SU-DHL-6 (cell line): Measurements from ENCODE around the gene WSB2.
A peak's percentile ranks its signal among the peaks of the same experiment; 100 is the strongest.

Experiments used
- H2AFZ ChIP-seq: fragments of 200-600 bp; sonication (generic); 2 replicates; pipeline ENCODE4 v1.6.1; 2014; ENCODE audit warnings: low read depth, mild to moderate bottlenecking, moderate library complexity, mixed read lengths, antibody characterized with exemption, low read length; ENCODE audit not compliant: severe bottlenecking
- H3F3A ChIP-seq: fragments of 200-600 bp; shearing (Covaris generic); 2 replicates; pipeline ENCODE4 v1.6.0; 2016; ENCODE audit warnings: antibody characterized with exemption, mild to moderate bottlenecking; ENCODE audit not compliant: insufficient read depth
- H3K27ac ChIP-seq: fragments of 200-600 bp; sonication (generic); 2 replicates; pipeline ENCODE4 v1.5.1; 2016; ENCODE audit warnings: low read depth, mild to moderate bottlenecking, low read length, moderate library complexity, mixed read lengths
- H3K27me3 ChIP-seq: fragments of 200-600 bp; sonication (generic), shearing (Covaris generic); 2 replicates; pipeline ENCODE4 v1.6.0; 2014; ENCODE audit warnings: mild to moderate bottlenecking, low read length
- H3K36me3 ChIP-seq: fragments of 200-600 bp; sonication (generic); 2 replicates; pipeline ENCODE4 v1.6.1; 2014; ENCODE audit warnings: mild to moderate bottlenecking, low read length, mixed read lengths
- H3K4me2 ChIP-seq: fragments of 300-600, 200-600 bp; shearing (Covaris generic), sonication (generic); 2 replicates; pipeline ENCODE4 v1.6.0; 2014; ENCODE audit warnings: low read length, low read depth, mild to moderate bottlenecking; ENCODE audit not compliant: poor library complexity, severe bottlenecking
- H3K4me3 ChIP-seq: fragments of 200-600 bp; sonication (generic); 2 replicates; pipeline ENCODE4 v1.5.1; 2014; ENCODE audit warnings: antibody characterized with exemption, low read length, mild to moderate bottlenecking, mixed read lengths; ENCODE audit not compliant: insufficient read depth, poor library complexity, severe bottlenecking
- H3K79me2 ChIP-seq: fragments of 200-600 bp; sonication (generic); 2 replicates; pipeline ENCODE4 v1.6.1; 2014; ENCODE audit warnings: mild to moderate bottlenecking, low read length, moderate library complexity; ENCODE audit not compliant: insufficient read depth
- H3K9ac ChIP-seq: fragments of 200-600 bp; sonication (generic); 2 replicates; pipeline ENCODE4 v1.7.0; 2014; ENCODE audit warnings: mild to moderate bottlenecking, low read length
- H3K9me2 ChIP-seq: fragments of 200-600 bp; sonication (generic); replicated peaks from 2 replicates; pipeline ENCODE4 v1.6.1; 2014; ENCODE audit warnings: low read length; ENCODE audit not compliant: insufficient read depth
- H3K9me3 ChIP-seq: fragments of 200-600 bp; sonication (generic); 2 replicates; pipeline ENCODE4 v1.6.1; 2014; ENCODE audit warnings: low read length, mixed read lengths; ENCODE audit not compliant: insufficient read depth
- H4K20me1 ChIP-seq: fragments of 200-600 bp; sonication (generic); 2 replicates; pipeline ENCODE4 v1.6.1; 2014; ENCODE audit warnings: low read depth, mild to moderate bottlenecking, antibody characterized with exemption, low read length, moderate library complexity, mixed read lengths
- EZH2phosphoT487 ChIP-seq: fragments of 200-600 bp; sonication (generic), shearing (Covaris generic); conservative IDR thresholded peaks from 2 replicates; pipeline ENCODE4 v1.6.1; 2018; ENCODE audit warnings: mild to moderate bottlenecking, antibody characterized with exemption, low read length, moderate library complexity, mixed read lengths
- TF ChIP-seq, protein P1 (sequence below): fragments of 200-600 bp; sonication (generic); IDR thresholded peaks from one replicate; pipeline ENCODE4 v1.5.1; 2017; ENCODE audit warnings: antibody characterized with exemption, mild to moderate bottlenecking, low read length, moderate library complexity; ENCODE audit not compliant: insufficient read depth, poor library complexity, severe bottlenecking

WSB2 gene

GRCh38 chr12:118055865-118056773, 4.9 kb downstream of the WSB2 start:
- H3K4me2 ChIP-seq = no peak overlapping the region
- no peaks in the 10 kb centered on the region for H3K27me3 ChIP-seq
- no peaks in the 10 kb centered on the region for H4K20me1 ChIP-seq
- peaks cover 3% of the 10 kb centered on the region; the same call in 1 of the 2 replicates for H3F3A ChIP-seq
- no peaks in the 10 kb centered on the region for H3K36me3 ChIP-seq
- no peak overlapping the region for H2AFZ ChIP-seq
- TF ChIP-seq EZH2phosphoT487 = no peak
- TF ChIP-seq, protein P1, sequence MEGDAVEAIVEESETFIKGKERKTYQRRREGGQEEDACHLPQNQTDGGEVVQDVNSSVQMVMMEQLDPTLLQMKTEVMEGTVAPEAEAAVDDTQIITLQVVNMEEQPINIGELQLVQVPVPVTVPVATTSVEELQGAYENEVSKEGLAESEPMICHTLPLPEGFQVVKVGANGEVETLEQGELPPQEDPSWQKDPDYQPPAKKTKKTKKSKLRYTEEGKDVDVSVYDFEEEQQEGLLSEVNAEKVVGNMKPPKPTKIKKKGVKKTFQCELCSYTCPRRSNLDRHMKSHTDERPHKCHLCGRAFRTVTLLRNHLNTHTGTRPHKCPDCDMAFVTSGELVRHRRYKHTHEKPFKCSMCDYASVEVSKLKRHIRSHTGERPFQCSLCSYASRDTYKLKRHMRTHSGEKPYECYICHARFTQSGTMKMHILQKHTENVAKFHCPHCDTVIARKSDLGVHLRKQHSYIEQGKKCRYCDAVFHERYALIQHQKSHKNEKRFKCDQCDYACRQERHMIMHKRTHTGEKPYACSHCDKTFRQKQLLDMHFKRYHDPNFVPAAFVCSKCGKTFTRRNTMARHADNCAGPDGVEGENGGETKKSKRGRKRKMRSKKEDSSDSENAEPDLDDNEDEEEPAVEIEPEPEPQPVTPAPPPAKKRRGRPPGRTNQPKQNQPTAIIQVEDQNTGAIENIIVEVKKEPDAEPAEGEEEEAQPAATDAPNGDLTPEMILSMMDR = no peak
- no peak overlapping the region for H3K27ac ChIP-seq
- no peaks in the 10 kb centered on the region for H3K9me3 ChIP-seq
- no peak overlapping the region for H3K9ac ChIP-seq
- H3K4me3 ChIP-seq = no peak overlapping the region
- H3K79me2 ChIP-seq = no peaks in the 10 kb centered on the region
- no peaks in the 10 kb centered on the region for H3K9me2 ChIP-seq

- Histone ChIP-seq H4K20me1 (no peaks in the 10 kb centered on the region), H3K9me3 (no peaks in the 10 kb centered on the region), H3K36me3 (no peaks in the 10 kb centered on the region), H3K27me3 (no peaks in the 10 kb centered on the region), H3K27ac (no peak overlapping the region), H2AFZ (no peak overlapping the region), H3F3A (peaks cover 3% of the 10 kb centered on the region; the same call in 1 of the 2 replicates), H3K9me2 (no peaks in the 10 kb centered on the region), H3K9ac (no peak overlapping the region), H3K4me2 (no peak overlapping the region), H3K4me3 (no peak overlapping the region), H3K79me2 (no peaks in the 10 kb centered on the region)
- no peak for TF ChIP-seq EZH2phosphoT487
- TF ChIP-seq, protein P1 = peak; percentile 57
Observed at GRCh38 chr12:118055144-118055557, 5.8 kb downstream of the WSB2 start.

DNA sequence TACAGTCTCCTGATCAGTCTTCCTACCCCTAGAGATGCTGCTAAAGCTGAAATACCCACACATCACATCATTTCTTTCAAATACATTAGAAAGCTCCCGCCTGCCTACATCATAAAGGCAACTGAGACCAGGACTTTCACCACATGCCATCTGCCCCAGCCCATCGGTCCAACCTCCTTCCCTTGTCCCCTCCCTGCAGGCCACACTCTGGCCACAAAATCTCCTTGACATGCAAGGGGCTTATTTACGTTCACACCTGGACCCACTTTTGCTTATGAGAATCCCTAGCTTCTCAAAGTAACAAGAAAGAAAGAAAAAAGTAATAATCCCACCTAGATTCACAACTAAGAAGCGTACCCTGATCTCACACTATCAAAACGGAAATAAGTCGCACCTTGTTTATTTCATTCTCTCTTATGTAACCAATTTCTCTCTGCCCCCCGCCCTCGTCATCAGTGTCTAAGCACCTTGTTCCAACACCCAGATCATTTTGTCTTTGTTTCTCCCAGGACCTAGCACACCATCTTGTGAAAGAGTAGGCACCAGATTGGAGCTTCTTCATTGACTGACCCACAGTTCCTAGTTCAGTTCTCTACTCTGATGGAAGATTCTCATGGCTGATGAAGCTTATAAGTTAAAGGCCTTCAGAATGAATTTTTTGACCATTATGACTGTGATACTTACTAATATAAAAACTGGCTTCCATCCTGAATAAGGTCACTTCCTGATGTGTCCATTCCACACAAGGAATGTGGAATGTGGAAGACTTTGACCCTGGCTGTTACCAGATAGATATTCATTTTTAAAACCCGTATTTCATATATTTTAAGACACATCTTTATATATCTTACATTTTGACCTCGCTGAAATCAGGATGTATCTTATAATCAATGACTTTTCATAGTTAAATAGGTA, 7.7 kb downstream of the WSB2 start:
- Histone ChIP-seq H3K4me2 (no peak overlapping the region), H3K4me3 (no peak overlapping the region), H3K79me2 (no peaks in the 10 kb centered on the region), H3K9me3 (no peaks in the 10 kb centered on the region), H2AFZ (no peak overlapping the region), H3K27ac (no peak overlapping the region), H4K20me1 (no peaks in the 10 kb centered on the region), H3F3A (no peaks in the 10 kb centered on the region), H3K36me3 (no peaks in the 10 kb centered on the region), H3K9me2 (no peaks in the 10 kb centered on the region), H3K27me3 (no peaks in the 10 kb centered on the region), H3K9ac (no peak overlapping the region)
- TF ChIP-seq EZH2phosphoT487 = no peak
- TF ChIP-seq, protein P1 = no peak
